Measurements from ENCODE around the gene CDKN2B-AS1. TPM values are rescaled to one million over a fixed set of nuclear protein-coding genes. Genes with fewer than 3 reads are reported as not detected.

Gene CDKN2B-AS1
- total and polyA plus RNA-seq, 8 donors = 0.18 to 1.6 (median 0.36) TPM

- peak overlapping the region in 1 of 2 donors; percentile 60 for H3K27ac ChIP-seq
- no peaks in the 10 kb centered on the region for H3K36me3 ChIP-seq
- ATAC-seq (peak; percentile 8), DNase-seq (peak in 1 of 4 donors; percentile 14)
- intact Hi-C loops (cut with DNase I) = no loop called here
- peaks cover 0 to 3% of the 10 kb centered on the region in 2 donors for H3K27me3 ChIP-seq
- no peaks in the 10 kb centered on the region for H3K4me1 ChIP-seq
- H3K9me3 ChIP-seq = no peaks in the 10 kb centered on the region
- no peak for TF ChIP-seq CTCF (IDR thresholded peaks at IDR 0.05)
- no peak overlapping the region for H3K4me3 ChIP-seq
These were observed 116.8 kb downstream of the CDKN2B-AS1 start for GRCh38 chr9:22111176-22111953.

GRCh38 chr9:22111954-22112247, 117.3 kb downstream of the CDKN2B-AS1 start:
- intact Hi-C loops (cut with DNase I) = no loop called here
- no peak for TF ChIP-seq CTCF (IDR thresholded peaks at IDR 0.05)
- ATAC-seq (peak; percentile 40), DNase-seq (no peak)
- no peaks in the 10 kb centered on the region for H3K9me3 ChIP-seq
- H3K4me3 ChIP-seq = no peak overlapping the region
- no peaks in the 10 kb centered on the region for H3K36me3 ChIP-seq
- peak overlapping the region in 1 of 2 donors; percentile 60 for H3K27ac ChIP-seq
- no peaks in the 10 kb centered on the region for H3K4me1 ChIP-seq
- peaks cover 0 to 3% of the 10 kb centered on the region in 2 donors for H3K27me3 ChIP-seq

- H3K9me3 ChIP-seq = no peaks in the 10 kb centered on the region
- no peak overlapping the region for H3K4me3 ChIP-seq
- intact Hi-C loops (cut with DNase I) = no loop called here
- no peak overlapping the region for H3K27ac ChIP-seq
- TF ChIP-seq CTCF (IDR thresholded peaks at IDR 0.05) = no peak
- ATAC-seq (no peak), DNase-seq (no peak)
- H3K4me1 ChIP-seq = peaks cover 8 to 9% of the 10 kb centered on the region in 2 donors
- H3K27me3 ChIP-seq = peaks cover 0 to 3% of the 10 kb centered on the region in 2 donors
- H3K36me3 ChIP-seq = no peaks in the 10 kb centered on the region
These were observed 118.6 kb downstream of the CDKN2B-AS1 start for GRCh38 chr9:22112870-22113821.

GRCh38 chr9:22114956-22115355, 120.4 kb downstream of the CDKN2B-AS1 start:
- intact Hi-C loops (cut with DNase I) = no loop called here
- Histone ChIP-seq H3K27me3 (peaks cover 0 to 3% of the 10 kb centered on the region in 2 donors), H3K27ac (no peak overlapping the region), H3K4me3 (no peak overlapping the region), H3K9me3 (no peaks in the 10 kb centered on the region), H3K36me3 (no peaks in the 10 kb centered on the region), H3K4me1 (peaks cover 8 to 12% of the 10 kb centered on the region in 2 donors)
- no peak for TF ChIP-seq CTCF (IDR thresholded peaks at IDR 0.05)
- DNase-seq = no peak
- ATAC-seq = no peak

- no peak overlapping the region for H3K4me3 ChIP-seq
- peak overlapping the region in 1 of 2 donors; percentile 70 for H3K27ac ChIP-seq
These were observed 122.2 kb downstream of the CDKN2B-AS1 start for GRCh38 chr9:22116758-22117157.

More at GRCh38 chr9:22116758-22117157, 122.2 kb downstream of the CDKN2B-AS1 start:
- Histone ChIP-seq H3K27me3 (peaks cover 0 to 3% of the 10 kb centered on the region in 2 donors), H3K4me1 (peaks cover 8 to 12% of the 10 kb centered on the region in 2 donors), H3K36me3 (no peaks in the 10 kb centered on the region), H3K9me3 (no peaks in the 10 kb centered on the region)
- intact Hi-C loops (cut with DNase I) = no loop called here
- TF ChIP-seq CTCF (IDR thresholded peaks at IDR 0.05) = no peak
- no peak for DNase-seq
- ATAC-seq = no peak
